K562 (cell line): ENCODE data around the gene NUB1. TPM values are rescaled to one million over a fixed set of nuclear protein-coding genes. Genes with fewer than 3 reads are reported as not detected.

Experiments
- ATAC-seq: fragments of 200-7000 bp; cut with Tn5 transposase; 3 replicates; pipeline ENCODE4 v1.9.1; 2020; ENCODE audit warnings: moderate library complexity
- BruUV-seq: library from RNA; stranded (reverse); fragments of 400-500 nt; replicated peaks from 2 replicates; lab custom pipeline; 2021; lab: Mats Ljungman, UMichigan
- CTCF ChIA-PET: fragments of 300-600 bp; formaldehyde crosslinking; extraction: SDS; loops from one replicate; lab custom pipeline; 2021; ENCODE audit warnings: low intra/inter-chr PET ratio; lab: Yijun Ruan, JAX
- POLR2A ChIA-PET: fragments of 300-600, 350-650 bp; sonication (Branson Sonifier 250); formaldehyde crosslinking; extraction: SDS; loops from one replicate; lab custom pipeline; 2021; ENCODE audit warnings: antibody characterized with exemption, inconsistent platforms; lab: Yijun Ruan, JAX
- DNase-seq, 4 experiments: peaks; one replicate each; pipeline versions ENCODE4 v3.0.0 to v3.0.0-alpha.2; 2011 to 2018; ENCODE audit warnings: low spot score in 3 of 4, mixed read lengths in 3 of 4; ENCODE audit errors: extremely low read depth in 1 of 4
- FAIRE-seq: peaks from 2 replicates; lab custom pipeline; 2011; peaks lifted over from hg19 to GRCh38; lab: Jason Lieb, UNC
- H2AFZ ChIP-seq: 2 replicates; pipeline ENCODE4 v1.6.0; 2011; ENCODE audit warnings: low read depth, low read length, control low read depth, inconsistent platforms
- H3K27ac ChIP-seq: fragments of 200-600 bp; 3 replicates; pipeline ENCODE4 v1.8.0; 2011; ENCODE audit warnings: low read depth, mild to moderate bottlenecking, control low read depth, inconsistent platforms, low read length, moderate library complexity, mixed read lengths; ENCODE audit errors: extremely low read depth
- H3K27me3 ChIP-seq, 2 experiments: fragments of 300-600 bp in 1 of 2; 2 replicates in 1 of 2; 3 replicates in 1 of 2; pipeline versions ENCODE4 v1.6.0 to v1.8.0; 2011; ENCODE audit warnings: inconsistent platforms in 2 of 2, low read length in 2 of 2, mild to moderate bottlenecking in 1 of 2, mixed read lengths in 1 of 2, moderate library complexity in 1 of 2; ENCODE audit not compliant: control insufficient read depth in 2 of 2, insufficient read depth in 2 of 2
- H3K36me3 ChIP-seq: fragments of 300-600 bp; 3 replicates; pipeline ENCODE4 v1.8.0; 2011; ENCODE audit warnings: mild to moderate bottlenecking, low read length, inconsistent platforms; ENCODE audit not compliant: control insufficient read depth, insufficient read depth
- H3K4me1 ChIP-seq, 2 experiments: fragments of 200-600 bp in 1 of 2; replicated peaks in 1 of 2; 2 replicates in 1 of 2; 3 replicates in 1 of 2; pipeline versions ENCODE4 v1.5.1 to v1.8.0; 2011; ENCODE audit warnings: inconsistent platforms in 2 of 2, low read length in 2 of 2, mild to moderate bottlenecking in 1 of 2, mixed read lengths in 1 of 2, moderate library complexity in 1 of 2; ENCODE audit not compliant: control insufficient read depth in 2 of 2, insufficient read depth in 2 of 2
- H3K4me2 ChIP-seq: 2 replicates; pipeline ENCODE4 v1.6.1; 2011; ENCODE audit warnings: low read length, control low read depth, inconsistent platforms, mixed read lengths; ENCODE audit not compliant: insufficient read depth
- H3K4me3 ChIP-seq: fragments of 200-600 bp; sonication (generic), shearing (Covaris generic); 2 replicates; pipeline ENCODE4 v1.5.1; 2016; ENCODE audit warnings: control low read depth, inconsistent platforms
- H3K79me2 ChIP-seq: fragments of 200-600 bp; 3 replicates; pipeline ENCODE4 v1.8.0; 2011; ENCODE audit warnings: low read length, inconsistent platforms; ENCODE audit not compliant: control insufficient read depth, insufficient read depth
- H3K9ac ChIP-seq, 2 experiments: 2 replicates each; pipeline versions ENCODE4 v1.6.0 to v1.6.1; 2011; ENCODE audit warnings: low read depth in 2 of 2, low read length in 2 of 2, control low read depth in 1 of 2, inconsistent platforms in 1 of 2, mild to moderate bottlenecking in 1 of 2, mixed read lengths in 1 of 2; ENCODE audit not compliant: insufficient read depth in 1 of 2
- H3K9me1 ChIP-seq: one replicate; pipeline ENCODE4 v1.6.0; 2011; ENCODE audit warnings: inconsistent platforms, mild to moderate bottlenecking, low read length, moderate library complexity; ENCODE audit not compliant: control insufficient read depth, insufficient read depth
- H3K9me3 ChIP-seq: replicated peaks from 2 replicates; pipeline ENCODE4 v1.5.1; 2011; ENCODE audit warnings: low read depth, low read length, inconsistent platforms; ENCODE audit not compliant: control insufficient read depth, insufficient read depth
- H4K20me1 ChIP-seq: replicated peaks from 2 replicates; pipeline ENCODE4 v1.6.1; 2011; ENCODE audit warnings: low read length, inconsistent platforms, mixed read lengths; ENCODE audit not compliant: control insufficient read depth, insufficient read depth
- CBFB ChIP-seq: sonication (generic); formaldehyde crosslinking; IDR thresholded peaks from 2 replicates; pipeline ENCODE4 v1.4.0; 2020; ENCODE audit warnings: mild to moderate bottlenecking, missing genetic modification reagents
- FOXA3 ChIP-seq, 2 experiments: fragments of 450-650 bp in 1 of 2; sonication (generic) in 1 of 2; formaldehyde crosslinking; IDR thresholded peaks in 1 of 2; conservative IDR thresholded peaks in 1 of 2; 2 replicates each; pipeline versions ENCODE4 v1.4.0 to v1.8.0; 2020 to 2022; ENCODE audit warnings: mild to moderate bottlenecking in 2 of 2, missing genetic modification reagents in 1 of 2
- FOXK2 ChIP-seq, 2 experiments: fragments of 450-650 bp; IDR thresholded peaks in 1 of 2; conservative IDR thresholded peaks in 1 of 2; 2 replicates each; pipeline ENCODE4 v1.6.1; 2016; ENCODE audit warnings: low read depth in 2 of 2, mild to moderate bottlenecking in 1 of 2
- GATAD2A ChIP-seq: fragments of 450-650 bp; IDR thresholded peaks from 2 replicates; pipeline ENCODE4 v1.6.1; 2017
- L3MBTL2 ChIP-seq: fragments of 450-650 bp; IDR thresholded peaks from 2 replicates; pipeline ENCODE4 v1.6.1; 2016; ENCODE audit warnings: mild to moderate bottlenecking, moderate library complexity
- NFRKB ChIP-seq: fragments of 450-650 bp; IDR thresholded peaks from 2 replicates; pipeline ENCODE4 v1.6.1; 2016; ENCODE audit warnings: low read depth
- RBM34 ChIP-seq: fragments of 200-400 bp; formaldehyde crosslinking; IDR thresholded peaks from 2 replicates; pipeline ENCODE4 v1.6.1; 2018; ENCODE audit warnings: low read length, borderline replicate concordance; ENCODE audit not compliant: insufficient read depth
- TARDBP ChIP-seq: fragments of 450-650 bp; IDR thresholded peaks from 2 replicates; pipeline ENCODE4 v1.6.1; 2016
- YY1 ChIP-seq, 3 experiments: IDR thresholded peaks; 2 replicates each; pipeline ENCODE4 v1.6.1; 2011; ENCODE audit warnings: low read length in 2 of 3, mild to moderate bottlenecking in 2 of 3, moderate library complexity in 2 of 3, borderline replicate concordance in 1 of 3, control low read depth in 1 of 3, low read depth in 1 of 3; ENCODE audit not compliant: insufficient read depth in 3 of 3, insufficient replicate concordance in 2 of 3, control insufficient read depth in 1 of 3, insufficient read length in 1 of 3; ENCODE audit errors: extremely low read depth in 1 of 3
- WGBS: fragments of 100-300 bp; shearing (Covaris generic); methylation state at CpG from one replicate; pipeline ENCODE4 v1.1.6; 2016; ENCODE audit warnings: low coverage, mixed read lengths; ENCODE audit not compliant: insufficient coverage; ENCODE audit errors: missing lambda C conversion rate; 5-methylcytosine and 5-hydroxymethylcytosine counted together
- in situ Hi-C: fragments of 300-500 bp; cut with MboI; formaldehyde crosslinking; loops from 4 replicates; pipeline ENCODE4 v1.15.0; 2018; ENCODE audit warnings: inconsistent platforms, mixed read lengths
- intact Hi-C: fragments of 100-400 bp; cut with micrococcal nuclease; formaldehyde crosslinking; loops from 2 replicates; pipeline ENCODE4 v1.14.2; 2022
- polyA plus RNA-seq, 8 experiments: library from polyadenylated mRNA; depleted of rRNA in 4 of 8; stranded (reverse) in 5 of 8; unstranded in 3 of 8; fragments of >200 nt; fragmentation: Nextera tagmentation in 2 of 8; fragmentation: Illumina TruSeq in 1 of 8; extraction: Ambion mirVana in 2 of 8; extraction: Trizol in 1 of 8; gene quantifications; 2 replicates each; pipeline versions ENCODE4 v1.2.1 to v1.2.3, GENCODE V29; 2011 to 2014; ENCODE audit warnings: inconsistent platforms in 1 of 8, missing spikeins in 1 of 8
- total RNA-seq, 7 experiments: library from RNA; depleted of rRNA in 6 of 7; stranded (reverse); fragments of >200 nt in 6 of 7; fragmentation: Illumina TruSeq in 2 of 7; extraction: Trizol in 2 of 7; gene quantifications; 2 replicates each; pipeline versions ENCODE4 v1.2.1 to v1.2.3, GENCODE V29; 2011 to 2021; ENCODE audit warnings: low replicate concordance in 1 of 7
- TF ChIP-seq, protein P1 (sequence below), 2 experiments: IDR thresholded peaks; 2 replicates each; pipeline ENCODE4 v1.6.1; 2011; ENCODE audit warnings: borderline replicate concordance in 1 of 2, control low read depth in 1 of 2, low read depth in 1 of 2, low read length in 1 of 2, mild to moderate bottlenecking in 1 of 2, mixed read lengths in 1 of 2, moderate library complexity in 1 of 2; ENCODE audit not compliant: insufficient read depth in 1 of 2, insufficient read length in 1 of 2, poor library complexity in 1 of 2, severe bottlenecking in 1 of 2; ENCODE audit errors: extremely low read depth in 1 of 2
- TF ChIP-seq, protein P2 (sequence below), 3 experiments: fragments of 200-800 bp in 1 of 3; fragments of 250-450 bp in 1 of 3; fragments of 450-650 bp in 1 of 3; sonication (Bioruptor Pico) in 1 of 3; sonication (Bioruptor generic) in 1 of 3; formaldehyde crosslinking in 1 of 3; IDR thresholded peaks; 2 replicates each; pipeline versions ENCODE4 v1.6.1 to v1.8.0; 2016 to 2022; ENCODE audit warnings: mild to moderate bottlenecking in 2 of 3, missing genetic modification characterization in 2 of 3, missing compliant biosample characterization in 1 of 3, moderate library complexity in 1 of 3

NUB1 gene
- total and polyA plus RNA-seq, 9 of the 15 experiments (the other 6 are each of a cell fraction or from before 2014, with no cell fraction given) = 43.2 to 159 (median 85.2) TPM

DNA sequence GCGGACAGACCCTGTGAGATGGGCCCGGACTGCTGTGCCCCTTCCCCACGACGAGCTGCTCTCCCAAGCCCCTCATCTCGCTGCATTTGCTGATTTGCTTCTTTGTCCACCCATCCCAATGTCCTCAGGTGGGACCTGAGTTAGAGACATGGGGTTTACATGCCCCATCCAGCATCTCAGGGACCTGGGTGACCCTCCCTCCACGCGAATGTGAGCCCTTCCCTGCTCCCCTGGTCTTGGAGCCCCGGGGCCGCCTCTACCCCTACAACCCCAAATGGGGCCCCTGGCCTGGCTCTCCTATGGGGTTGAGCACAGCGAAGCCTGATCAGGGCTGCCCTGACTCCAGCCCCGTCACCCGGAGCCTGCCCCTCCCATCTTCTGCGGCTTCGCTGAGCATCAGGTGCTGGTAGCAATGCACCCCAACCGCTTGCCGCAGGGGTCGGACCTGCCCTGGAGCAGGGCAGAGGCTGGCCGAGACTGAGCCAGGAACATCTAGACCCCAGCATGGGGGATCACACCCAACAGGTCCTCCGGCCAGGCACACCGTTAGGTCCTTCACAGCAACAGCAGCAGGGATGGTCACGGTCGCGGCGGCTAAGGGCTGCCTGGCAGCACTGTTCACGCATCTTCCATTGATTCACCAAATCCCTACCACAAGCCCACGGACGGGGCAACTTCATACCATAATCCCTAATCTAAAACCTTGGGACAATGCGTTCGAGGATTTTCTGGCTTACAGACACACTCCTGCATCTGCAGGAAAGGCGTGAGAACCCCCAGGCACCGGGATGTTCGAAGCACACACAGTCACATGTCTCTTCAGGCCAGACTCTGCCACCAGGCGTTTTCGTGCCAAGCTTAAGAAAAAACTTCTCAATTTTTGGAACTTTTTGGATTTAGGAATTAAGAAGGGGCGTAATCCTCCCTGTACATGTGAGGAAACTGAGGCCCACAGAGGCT is 52.7 kb downstream of the NUB1 start (continued):
- TF ChIP-seq CBFB (0 out of 2 replicates have a peak, but pooled peaks have one; percentile 36), GATAD2A (no peak), L3MBTL2 (peak; percentile 47)
- TF ChIP-seq, protein P1, sequence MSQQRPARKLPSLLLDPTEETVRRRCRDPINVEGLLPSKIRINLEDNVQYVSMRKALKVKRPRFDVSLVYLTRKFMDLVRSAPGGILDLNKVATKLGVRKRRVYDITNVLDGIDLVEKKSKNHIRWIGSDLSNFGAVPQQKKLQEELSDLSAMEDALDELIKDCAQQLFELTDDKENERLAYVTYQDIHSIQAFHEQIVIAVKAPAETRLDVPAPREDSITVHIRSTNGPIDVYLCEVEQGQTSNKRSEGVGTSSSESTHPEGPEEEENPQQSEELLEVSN (IDR thresholded peaks at IDR 0.05; ENCODE audit: borderline replicate concordance in 1 of 2, extremely low read depth in 1 of 2, insufficient read depth in 1 of 2, insufficient read length in 1 of 2, low read depth in 1 of 2, low read length in 1 of 2, poor library complexity in 1 of 2, severe bottlenecking in 1 of 2) = peak in 1 of 2 experiments; percentile 70

DNA sequence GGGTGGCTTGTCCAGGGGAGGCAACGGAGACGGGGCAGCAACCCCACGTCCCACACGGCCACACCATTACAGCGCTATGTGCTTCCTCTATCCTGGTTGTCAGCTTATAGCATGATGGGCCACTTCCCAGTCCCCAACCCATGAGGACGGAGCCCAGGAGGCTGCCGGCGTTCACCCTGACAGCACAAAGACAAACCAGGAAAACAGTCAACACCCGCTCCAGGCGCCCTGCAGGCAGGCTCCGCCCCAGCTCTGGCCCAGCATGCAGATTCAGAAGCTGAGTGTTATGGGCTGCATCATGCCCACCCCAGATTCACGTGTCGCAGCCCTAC is 53.4 kb downstream of the NUB1 start:
- ATAC-seq (peak; percentile 66), FAIRE-seq (no peak), DNase-seq (peak; percentile 73 to 81 (median 76))
- H3K27me3 ChIP-seq = peaks cover 0 to 22% of the 10 kb centered on the region in 2 experiments; a peak in 3 of 5 replicates
- H3K4me1 ChIP-seq = peaks cover 43 to 80% of the 10 kb centered on the region in 2 experiments
- 0 out of 2 replicates have a peak, but pooled peaks cover 5% of the 10 kb centered on the region for H4K20me1 ChIP-seq
- H3K79me2 ChIP-seq = no peaks in the 10 kb centered on the region
- peak overlapping the region; percentile 69 for H3K27ac ChIP-seq
- intact Hi-C loops = loop anchor here (10.0 kb wide), 1 partner anchor 50 kb away; the partner anchor contains the start of gene CRYGN
- 13% methylated on average over 13 of the region's 13 CpGs for WGBS
- ChIA-PET CTCF (no interaction called here), POLR2A (interaction anchor here (1.6 kb wide), 1 partner anchor 10 kb away, joined by 5 read pairs; no protein-coding TSS in a partner anchor)
- BruUV-seq = no TSS peak
- H3K4me2 ChIP-seq = peak overlapping the region; percentile 56
- peaks cover 4% of the 10 kb centered on the region for H3K9me1 ChIP-seq
- in situ Hi-C loops = no loop called here
- no peaks in the 10 kb centered on the region for H3K36me3 ChIP-seq
- H3K9ac ChIP-seq = peak overlapping the region; percentile 9 to 76; a peak in 3 of 4 replicates
- H3K4me3 ChIP-seq = no peak overlapping the region
- peaks cover 9% of the 10 kb centered on the region for H3K9me3 ChIP-seq
- H2AFZ ChIP-seq = peak overlapping the region; percentile 79
- TF ChIP-seq, protein P2, sequence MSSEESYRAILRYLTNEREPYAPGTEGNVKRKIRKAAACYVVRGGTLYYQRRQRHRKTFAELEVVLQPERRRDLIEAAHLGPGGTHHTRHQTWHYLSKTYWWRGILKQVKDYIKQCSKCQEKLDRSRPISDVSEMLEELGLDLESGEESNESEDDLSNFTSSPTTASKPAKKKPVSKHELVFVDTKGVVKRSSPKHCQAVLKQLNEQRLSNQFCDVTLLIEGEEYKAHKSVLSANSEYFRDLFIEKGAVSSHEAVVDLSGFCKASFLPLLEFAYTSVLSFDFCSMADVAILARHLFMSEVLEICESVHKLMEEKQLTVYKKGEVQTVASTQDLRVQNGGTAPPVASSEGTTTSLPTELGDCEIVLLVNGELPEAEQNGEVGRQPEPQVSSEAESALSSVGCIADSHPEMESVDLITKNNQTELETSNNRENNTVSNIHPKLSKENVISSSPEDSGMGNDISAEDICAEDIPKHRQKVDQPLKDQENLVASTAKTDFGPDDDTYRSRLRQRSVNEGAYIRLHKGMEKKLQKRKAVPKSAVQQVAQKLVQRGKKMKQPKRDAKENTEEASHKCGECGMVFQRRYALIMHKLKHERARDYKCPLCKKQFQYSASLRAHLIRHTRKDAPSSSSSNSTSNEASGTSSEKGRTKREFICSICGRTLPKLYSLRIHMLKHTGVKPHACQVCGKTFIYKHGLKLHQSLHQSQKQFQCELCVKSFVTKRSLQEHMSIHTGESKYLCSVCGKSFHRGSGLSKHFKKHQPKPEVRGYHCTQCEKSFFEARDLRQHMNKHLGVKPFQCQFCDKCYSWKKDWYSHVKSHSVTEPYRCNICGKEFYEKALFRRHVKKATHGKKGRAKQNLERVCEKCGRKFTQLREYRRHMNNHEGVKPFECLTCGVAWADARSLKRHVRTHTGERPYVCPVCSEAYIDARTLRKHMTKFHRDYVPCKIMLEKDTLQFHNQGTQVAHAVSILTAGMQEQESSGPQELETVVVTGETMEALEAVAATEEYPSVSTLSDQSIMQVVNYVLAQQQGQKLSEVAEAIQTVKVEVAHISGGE (CRISPR knock-in tag; IDR thresholded peaks at IDR 0.05) = 0 out of 6 replicates have a peak, but pooled peaks of 1 of the 3 experiments have one; percentile 15
- TF ChIP-seq TARDBP (peak; percentile 10; the same call in 1 of the 2 replicates), NFRKB (peak; percentile 52; the same call in 1 of the 2 replicates), FOXA3 (CRISPR knock-in tag; conservative IDR thresholded peaks at IDR 0.05 in 1 of 2, IDR thresholded peaks at IDR 0.05 in 1 of 2) (peak in 1 of 2 experiments; percentile 79; a peak in 1 of 4 replicates), RBM34 (no peak), YY1 (IDR thresholded peaks at IDR 0.05; ENCODE audit: borderline replicate concordance in 1 of 3, control insufficient read depth in 1 of 3, extremely low read depth in 1 of 3, insufficient read depth in 3 of 3, insufficient read length in 1 of 3, insufficient replicate concordance in 2 of 3, low read depth in 1 of 3, low read length in 2 of 3) (peak in 1 of 3 experiments; percentile 3), FOXK2 (conservative IDR thresholded peaks at IDR 0.05 in 1 of 2, IDR thresholded peaks at IDR 0.05 in 1 of 2; ENCODE audit: low read depth in 2 of 2) (peak in 1 of 2 experiments; percentile 67; a peak in 2 of 4 replicates)
